IMR-90 (cell line): ENCODE measurements around the gene KAT6B. TPM values are rescaled to one million over a fixed set of nuclear protein-coding genes. Genes with fewer than 3 reads are reported as not detected.

Experiments used
- ATAC-seq: fragments of 200-7000 bp; cut with Tn5 transposase; 2 replicates; pipeline ENCODE4 v1.9.1; 2020; ENCODE audit warnings: low read depth, mild to moderate bottlenecking, moderate library complexity
- BruUV-seq: library from RNA; stranded (reverse); fragments of 400-500 nt; replicated peaks from 2 replicates; lab custom pipeline; 2021; lab: Mats Ljungman, UMichigan
- CTCF ChIA-PET: fragments of 300-600 bp; formaldehyde crosslinking; extraction: SDS; loops from one replicate; lab custom pipeline; 2021; ENCODE audit warnings: antibody characterized with exemption; lab: Yijun Ruan, JAX
- POLR2A ChIA-PET: fragments of 300-600 bp; sonication (Branson Sonifier 250); formaldehyde crosslinking; loops from one replicate; lab custom pipeline; 2022; ENCODE audit warnings: antibody characterized with exemption; ENCODE audit not compliant: unreplicated experiment; lab: Charles Lee
- DNase-seq: peaks from one replicate; pipeline ENCODE4 v3.0.0; 2013
- H2AFZ ChIP-seq: replicated peaks from 2 replicates; pipeline ENCODE3; 2013; ENCODE audit warnings: low read length, mild to moderate bottlenecking; ENCODE audit not compliant: poor library complexity
- H2AK5ac ChIP-seq: 2 replicates; pipeline ENCODE4 v1.6.1; 2013; ENCODE audit warnings: low read depth, low read length, inconsistent platforms
- H2AK9ac ChIP-seq: replicated peaks from 2 replicates; pipeline ENCODE3; 2013; ENCODE audit warnings: mild to moderate bottlenecking, low read depth, low read length, moderate library complexity; ENCODE audit not compliant: poor library complexity
- H2BK120ac ChIP-seq: 2 replicates; pipeline ENCODE4 v1.6.1; 2013; ENCODE audit warnings: low read depth, low read length, inconsistent platforms
- H2BK15ac ChIP-seq: 3 replicates; pipeline ENCODE4 v1.6.1; 2013; ENCODE audit warnings: low read depth, low read length, inconsistent platforms
- H2BK20ac ChIP-seq: 2 replicates; pipeline ENCODE4 v1.6.1; 2013; ENCODE audit warnings: low read depth, mild to moderate bottlenecking, inconsistent platforms, low read length, moderate library complexity
- H2BK5ac ChIP-seq: 2 replicates; pipeline ENCODE4 v1.6.1; 2013; ENCODE audit warnings: mild to moderate bottlenecking, low read depth, low read length, inconsistent platforms; ENCODE audit not compliant: poor library complexity, severe bottlenecking
- H3K14ac ChIP-seq: replicated peaks from 2 replicates; pipeline ENCODE4 v1.6.1; 2013; ENCODE audit warnings: low read depth, low read length, inconsistent platforms
- H3K18ac ChIP-seq: 2 replicates; pipeline ENCODE4 v1.6.1; 2013; ENCODE audit warnings: low read depth, low read length, control low read depth
- H3K23ac ChIP-seq: 2 replicates; pipeline ENCODE4 v1.6.1; 2013; ENCODE audit warnings: low read depth, low read length, inconsistent platforms
- H3K27ac ChIP-seq: 2 replicates; pipeline ENCODE4 v1.5.1; 2013; ENCODE audit warnings: mild to moderate bottlenecking, control low read depth, low read length; ENCODE audit not compliant: insufficient read depth
- H3K27me3 ChIP-seq: 2 replicates; pipeline ENCODE4 v1.6.1; 2013; ENCODE audit warnings: low read length; ENCODE audit not compliant: control insufficient read depth, insufficient read depth
- H3K36me3 ChIP-seq: 2 replicates; pipeline ENCODE4 v1.6.1; 2013; ENCODE audit warnings: low read length, mixed read lengths; ENCODE audit not compliant: control insufficient read depth, insufficient read depth
- H3K4ac ChIP-seq: 2 replicates; pipeline ENCODE4 v1.6.1; 2013; ENCODE audit warnings: low read depth, low read length, inconsistent platforms
- H3K4me1 ChIP-seq: 2 replicates; pipeline ENCODE4 v1.6.1; 2013; ENCODE audit warnings: low read length, mixed read lengths; ENCODE audit not compliant: control insufficient read depth, insufficient read depth
- H3K4me2 ChIP-seq: 2 replicates; pipeline ENCODE4 v1.6.1; 2013; ENCODE audit warnings: low read depth, mild to moderate bottlenecking, control low read depth, low read length, moderate library complexity
- H3K4me3 ChIP-seq: 2 replicates; pipeline ENCODE4 v1.5.1; 2013; ENCODE audit warnings: low read depth, mild to moderate bottlenecking, control low read depth, low read length, moderate library complexity; ENCODE audit not compliant: insufficient read depth
- H3K56ac ChIP-seq: 2 replicates; pipeline ENCODE4 v1.6.1; 2013; ENCODE audit warnings: low read length, inconsistent platforms; ENCODE audit not compliant: insufficient read depth; ENCODE audit errors: extremely low read depth
- H3K79me1 ChIP-seq, 2 experiments: 2 replicates each; pipeline ENCODE4 v1.6.1; 2013; ENCODE audit warnings: low read length in 2 of 2, inconsistent platforms in 1 of 2, low read depth in 1 of 2
- H3K9ac ChIP-seq: 2 replicates; pipeline ENCODE4 v1.6.1; 2013; ENCODE audit warnings: low read depth, low read length, control low read depth
- H3K9me1 ChIP-seq: 2 replicates; pipeline ENCODE4 v1.6.1; 2013; ENCODE audit warnings: low read length, inconsistent platforms; ENCODE audit not compliant: insufficient read depth
- H3K9me3 ChIP-seq: 2 replicates; pipeline ENCODE4 v1.6.1; 2013; ENCODE audit warnings: low read length; ENCODE audit not compliant: control insufficient read depth, insufficient read depth
- H4K20me1 ChIP-seq: 2 replicates; pipeline ENCODE4 v1.6.1; 2013; ENCODE audit warnings: low read length, inconsistent platforms; ENCODE audit not compliant: insufficient read depth
- H4K5ac ChIP-seq: 2 replicates; pipeline ENCODE4 v1.6.1; 2013; ENCODE audit warnings: mild to moderate bottlenecking, low read depth, low read length, control low read depth
- H4K8ac ChIP-seq, 2 experiments: 2 replicates each; pipeline ENCODE4 v1.6.1; 2013; ENCODE audit warnings: low read depth in 2 of 2, low read length in 2 of 2, control low read depth in 1 of 2, inconsistent platforms in 1 of 2
- H4K91ac ChIP-seq: 2 replicates; pipeline ENCODE4 v1.6.1; 2013; ENCODE audit warnings: low read depth, low read length, inconsistent platforms; ENCODE audit not compliant: insufficient read depth
- MXI1 ChIP-seq: IDR thresholded peaks from 2 replicates; pipeline ENCODE4 v1.6.1; 2012; ENCODE audit warnings: low read depth, mild to moderate bottlenecking, low read length, moderate library complexity, borderline replicate concordance
- WGBS, 2 experiments: methylation state at CpG; one replicate each; pipeline versions ENCODE4 v1.1.5 to v1.1.7; 2013; ENCODE audit warnings: missing lambda C conversion rate in 2 of 2; ENCODE audit not compliant: insufficient read length in 1 of 2; ENCODE audit errors: extremely low coverage in 2 of 2; 5-methylcytosine and 5-hydroxymethylcytosine counted together
- dilution Hi-C: fragments of 300-500 bp; cut with HindIII; formaldehyde crosslinking; loops from one replicate; pipeline ENCODE4 v1.14.3; 2018; ENCODE audit warnings: low sequenced_read_pairs; ENCODE audit not compliant: unreplicated experiment
- in situ Hi-C: fragments of 300-500 bp; cut with MboI; formaldehyde crosslinking; loops from 3 replicates; pipeline ENCODE4 v1.14.3; 2019; ENCODE audit warnings: low sequenced_read_pairs, inconsistent platforms, mixed read lengths
- intact Hi-C: fragments of 100-400 bp; cut with micrococcal nuclease; formaldehyde crosslinking; loops from 2 replicates; pipeline ENCODE4 v1.10.0; 2022
- polyA plus RNA-seq, 3 experiments: library from polyadenylated mRNA; depleted of rRNA; stranded (reverse); fragments of >200 nt; gene quantifications; 2 replicates each; pipeline ENCODE4 v1.2.3, GENCODE V29; 2012; ENCODE audit warnings: low replicate concordance in 1 of 3
- total RNA-seq: library from RNA; depleted of rRNA; stranded (reverse); fragments of >200 nt; gene quantifications from 2 replicates; pipeline ENCODE4 v1.2.3, GENCODE V29; 2012

KAT6B gene
- total and polyA plus RNA-seq, 2 of the 4 experiments (the other 2 are of a cell fraction): 8.8 to 28.1 TPM

GRCh38 chr10:75030371-75030770 lies 204.0 kb downstream of the KAT6B start:
- Histone ChIP-seq H2BK120ac (no peak overlapping the region), H3K4me3 (no peak overlapping the region), H3K27me3 (no peaks in the 10 kb centered on the region), H3K14ac (no peak overlapping the region), H2AFZ (no peak overlapping the region), H2BK15ac (no peak overlapping the region), H3K4me1 (peaks cover 3% of the 10 kb centered on the region; the same call in 1 of the 2 replicates), H3K27ac (no peak overlapping the region), H3K23ac (no peak overlapping the region), H3K9ac (no peak overlapping the region), H4K91ac (no peak overlapping the region), H3K4me2 (no peak overlapping the region), H2BK5ac (no peak overlapping the region), H4K20me1 (peaks cover 4% of the 10 kb centered on the region; the same call in 1 of the 2 replicates), H4K5ac (no peak overlapping the region), H3K36me3 (peaks cover 32% of the 10 kb centered on the region), H3K56ac (no peak overlapping the region), H3K9me3 (no peaks in the 10 kb centered on the region), H3K4ac (no peak overlapping the region), H3K9me1 (peaks cover 12% of the 10 kb centered on the region), H2BK20ac (no peak overlapping the region), H2AK9ac (no peak overlapping the region), H3K18ac (no peak overlapping the region), H4K8ac (no peak overlapping the region), H3K79me1 (peaks cover 7 to 18% of the 10 kb centered on the region in 2 experiments; a peak in 3 of 4 replicates), H2AK5ac (no peak overlapping the region)
- ATAC-seq (no peak), DNase-seq (no peak)
- dilution Hi-C loops: no loop called here
- in situ Hi-C loops: no loop called here
- no TSS peak for BruUV-seq
- 89% methylated on average over 9 of the region's 10 CpGs; no CpG with 5 or more reads in 1 of the 2 experiments for WGBS, 2 experiments
- TF ChIP-seq MXI1: no peak
- POLR2A ChIA-PET: no interaction called here
- intact Hi-C loops: no loop called here
- CTCF ChIA-PET: no interaction called here
